IPS-NIHi11 (cell line): ENCODE data around the gene RETREG2.
A peak's percentile ranks its signal among the peaks of the same experiment; 100 is the strongest.

Experiments used
- DNase-seq: peaks from one replicate; pipeline ENCODE4 v3.0.0; 2012; ENCODE audit warnings: mixed read lengths, low spot score

The RETREG2 gene

GRCh38 chr2:219169930-219170654 lies 8.0 kb upstream of the RETREG2 start, which contains the start of gene SLC23A3:
Gene SLC23A3 (minus strand): TSS chr2:219170029. CDS start chr2:219169984, 45 bp downstream.
- no peak for DNase-seq

GRCh38 chr2:219171231-219171651 lies 6.8 kb upstream of the RETREG2 start:
- peak; percentile 41 for DNase-seq

GRCh38 chr2:219172231-219173154 lies 5.6 kb upstream of the RETREG2 start:
- DNase-seq: no peak

- no peak for DNase-seq
These were observed 4.9 kb upstream of the RETREG2 start for GRCh38 chr2:219173176-219173575.

GRCh38 chr2:219174146-219174545 lies 3.9 kb upstream of the RETREG2 start:
- DNase-seq: no peak

GRCh38 chr2:219174801-219175200 lies 3.3 kb upstream of the RETREG2 start:
- no peak for DNase-seq

GRCh38 chr2:219175486-219175885 lies 2.6 kb upstream of the RETREG2 start:
- no peak for DNase-seq

GRCh38 chr2:219175928-219176817 lies 1.9 kb upstream of the RETREG2 start:
- peak; percentile 56 for DNase-seq

- DNase-seq: peak; percentile 89
These were observed 1.1 kb upstream of the RETREG2 start, which contains the start of gene CNPPD1 for GRCh38 chr2:219176818-219177551. Gene CNPPD1 (minus strand): TSS chr2:219176925. CDS start chr2:219176828, 97 bp downstream.

GRCh38 chr2:219178377-219179175 lies 501 bp downstream of the RETREG2 start:
- DNase-seq: peak; percentile 69

GRCh38 chr2:219179601-219180465 lies 1.8 kb downstream of the RETREG2 start:
- DNase-seq: no peak

- DNase-seq: no peak
These were observed 2.9 kb downstream of the RETREG2 start for GRCh38 chr2:219180961-219181360.

GRCh38 chr2:219181531-219181930 lies 3.5 kb downstream of the RETREG2 start:
- DNase-seq: no peak

GRCh38 chr2:219182331-219183150 lies 4.5 kb downstream of the RETREG2 start:
- DNase-seq: no peak

GRCh38 chr2:219183151-219183772 lies 5.2 kb downstream of the RETREG2 start:
- no peak for DNase-seq

- no peak for DNase-seq
These were observed 6.0 kb downstream of the RETREG2 start for GRCh38 chr2:219184121-219184520.

- no peak for DNase-seq
These were observed 8.8 kb downstream of the RETREG2 start for GRCh38 chr2:219186754-219187456.
